CD14-positive monocyte (primary cell): ENCODE data around the gene RNF157. TPM values are rescaled to one million over a fixed set of nuclear protein-coding genes. Genes with fewer than 3 reads are reported as not detected.
"Not testable (repeated sequence)": the region's sequence is repeated elsewhere in the genome, so short reads cannot be mapped to it uniquely, and the experiment has no call there.

Source experiments
- DNase-seq, 3 donors: peaks; one replicate each; pipeline ENCODE4 v3.0.0-alpha.2; 2011 to 2022
- H2AFZ ChIP-seq: 2 replicates; pipeline ENCODE4 v1.6.0; 2012; ENCODE audit warnings: mild to moderate bottlenecking, low read depth, low read length, inconsistent platforms; ENCODE audit not compliant: insufficient read depth, poor library complexity, severe bottlenecking
- H3K27ac ChIP-seq, 2 donors: 1 replicate in 1 of 2; 2 replicates in 1 of 2; pipeline ENCODE4 v1.5.1; 2012 to 2013; ENCODE audit warnings: low read length in 2 of 2, control low read depth in 1 of 2, inconsistent platforms in 1 of 2, low read depth in 1 of 2, mild to moderate bottlenecking in 1 of 2
- H3K27me3 ChIP-seq, 2 donors: one replicate each; pipeline versions ENCODE4 v1.6.0 to v1.6.1; 2011 to 2013; ENCODE audit warnings: low read length in 2 of 2; ENCODE audit not compliant: control insufficient read depth in 2 of 2, insufficient read depth in 2 of 2
- H3K36me3 ChIP-seq, 2 donors: replicated peaks in 1 of 2; 1 replicate in 1 of 2; 2 replicates in 1 of 2; pipeline versions ENCODE4 v1.5.1 to v1.6.1; 2012 to 2013; ENCODE audit warnings: low read length in 2 of 2, control low read depth in 1 of 2, inconsistent platforms in 1 of 2, mild to moderate bottlenecking in 1 of 2; ENCODE audit not compliant: insufficient read depth in 2 of 2, control insufficient read depth in 1 of 2
- H3K4me1 ChIP-seq, 2 donors: 1 replicate in 1 of 2; 2 replicates in 1 of 2; pipeline versions ENCODE4 v1.5.1 to v1.6.1; 2012 to 2013; ENCODE audit warnings: low read length in 2 of 2, control low read depth in 1 of 2, inconsistent platforms in 1 of 2, mild to moderate bottlenecking in 1 of 2, moderate library complexity in 1 of 2; ENCODE audit not compliant: insufficient read depth in 2 of 2, control insufficient read depth in 1 of 2
- H3K4me2 ChIP-seq: replicated peaks from 2 replicates; pipeline ENCODE3; 2012; ENCODE audit warnings: low read length, moderate library complexity, mild to moderate bottlenecking; ENCODE audit not compliant: poor library complexity, severe bottlenecking; ENCODE audit errors: extremely low read depth
- H3K4me3 ChIP-seq, 3 experiments: fragments of 200-600 bp in 1 of 3; sonication (generic) in 1 of 3; replicated peaks in 1 of 3; 1 replicate in 2 of 3; 2 replicates in 1 of 3; pipeline ENCODE4 v1.5.1; 2011 to 2013; ENCODE audit warnings: low read length in 3 of 3, mild to moderate bottlenecking in 3 of 3, control low read depth in 2 of 3, low read depth in 2 of 3, inconsistent platforms in 1 of 3, moderate library complexity in 1 of 3
- H3K79me2 ChIP-seq: 2 replicates; pipeline ENCODE4 v1.6.0; 2012; ENCODE audit warnings: mild to moderate bottlenecking, control low read depth, inconsistent platforms, low read length, moderate library complexity; ENCODE audit not compliant: insufficient read depth
- H3K9ac ChIP-seq: 2 replicates; pipeline ENCODE4 v1.6.0; 2017; ENCODE audit warnings: low read length, mild to moderate bottlenecking; ENCODE audit not compliant: insufficient read depth, poor library complexity, severe bottlenecking
- H3K9me3 ChIP-seq, 2 donors: replicated peaks in 1 of 2; 1 replicate in 1 of 2; 2 replicates in 1 of 2; pipeline versions ENCODE4 v1.5.1 to v1.6.1; 2012 to 2013; ENCODE audit warnings: low read length in 2 of 2, control low read depth in 1 of 2; ENCODE audit not compliant: control insufficient read depth in 1 of 2, insufficient read depth in 1 of 2
- H4K20me1 ChIP-seq: 2 replicates; pipeline ENCODE4 v1.6.0; 2012; ENCODE audit warnings: mild to moderate bottlenecking, low read length, control low read depth, moderate library complexity; ENCODE audit not compliant: insufficient read depth
- H3K27ac Mint-ChIP-seq, 7 donors: one replicate each; pipeline ENCODE4 v1.8.0; 2020; ENCODE audit warnings: mild to moderate bottlenecking in 7 of 7, mixed read lengths in 7 of 7, moderate library complexity in 6 of 7, inconsistent platforms in 2 of 7
- H3K27me3 Mint-ChIP-seq, 3 donors: one replicate each; pipeline ENCODE4 v1.8.0; 2021 to 2022; ENCODE audit warnings: low read depth in 3 of 3, mild to moderate bottlenecking in 3 of 3, mixed read lengths in 3 of 3, moderate library complexity in 3 of 3, inconsistent platforms in 1 of 3
- H3K36me3 Mint-ChIP-seq, 2 donors: one replicate each; pipeline ENCODE4 v1.8.0; 2020; ENCODE audit warnings: mixed read lengths in 2 of 2, inconsistent platforms in 1 of 2, mild to moderate bottlenecking in 1 of 2
- H3K4me1 Mint-ChIP-seq: one replicate; pipeline ENCODE4 v1.8.0; 2020; ENCODE audit warnings: mild to moderate bottlenecking, mixed read lengths
- H3K4me3 Mint-ChIP-seq, 2 donors: one replicate each; pipeline ENCODE4 v1.8.0; 2020; ENCODE audit warnings: mild to moderate bottlenecking in 2 of 2, mixed read lengths in 2 of 2, moderate library complexity in 1 of 2
- H3K9me3 Mint-ChIP-seq, 7 donors: one replicate each; pipeline ENCODE4 v1.8.0; 2020 to 2022; ENCODE audit warnings: mixed read lengths in 7 of 7, mild to moderate bottlenecking in 6 of 7, moderate library complexity in 6 of 7, inconsistent platforms in 2 of 7
- CTCF ChIP-seq: fragments of 200-600 bp; IDR thresholded peaks from one replicate; pipeline ENCODE4 v1.8.0; 2022; ENCODE audit warnings: antibody characterized with exemption, mild to moderate bottlenecking
- WGBS: methylation state at CpG from one replicate; pipeline ENCODE4 v1.1.5; 2013; ENCODE audit warnings: missing lambda C conversion rate; ENCODE audit not compliant: insufficient coverage; 5-methylcytosine and 5-hydroxymethylcytosine counted together
- intact Hi-C, 2 donors: fragments of 100-400 bp; cut with micrococcal nuclease; formaldehyde crosslinking; loops; one replicate each; pipeline versions ENCODE4 v1.15.0 to v1.15.1; 2023
- polyA plus RNA-seq, 3 donors: library from polyadenylated mRNA; depleted of rRNA in 1 of 3; unstranded in 2 of 3; stranded (reverse) in 1 of 3; fragments of 300-500 nt in 2 of 3; fragments of >200 nt in 1 of 3; fragmentation: Illumina TruSeq in 2 of 3; gene quantifications; 1 replicate in 2 of 3; 2 replicates in 1 of 3; pipeline ENCODE4 v1.2.3, GENCODE V29; 2012 to 2021

RNF157 gene
- polyA plus RNA-seq, 3 donors, result 0.03 TPM; not detected in 2

- no peak overlapping the region for H3K4me2 ChIP-seq
- H3K4me3 Mint-ChIP-seq, result no peak overlapping the region
- 90% methylated on average over 4 of the region's 5 CpGs for WGBS
Measured at GRCh38 chr17:76260669-76261068, 20.4 kb upstream of the RNF157 start.

GRCh38 chr17:76260220-76260619 lies 19.9 kb upstream of the RNF157 start:
- intact Hi-C loops, result loop anchor here in 1 of 2 donors (10.0 kb wide), 2 partner anchors 475 to 485 kb away; partner anchors contain the start of genes MFSD11 and SRSF2
- no peak overlapping the region for H3K4me3 ChIP-seq
- H3K4me2 ChIP-seq, result no peak overlapping the region
- no peaks in the 10 kb centered on the region for H3K27me3 ChIP-seq
- Mint-ChIP-seq H3K9me3 (peaks cover 0 to 3% (median 0%) of the 10 kb centered on the region in 7 donors), H3K36me3 (peaks cover 0 to 1% of the 10 kb centered on the region in 2 donors), H3K27ac (peak overlapping the region in 1 of 7 donors; percentile 54), H3K4me1 (peaks cover 55% of the 10 kb centered on the region), H3K4me3 (no peak overlapping the region), H3K27me3 (peaks cover 1 to 10% (median 2%) of the 10 kb centered on the region in 3 donors)
- no peaks in the 10 kb centered on the region for H3K9me3 ChIP-seq
- H3K9ac ChIP-seq, result no peak overlapping the region
- 100% methylated on average over 7 of the region's 7 CpGs for WGBS
- H2AFZ ChIP-seq, result no peak overlapping the region
- H3K27ac ChIP-seq, result no peak overlapping the region
- H3K4me1 ChIP-seq, result peaks cover 45 to 53% of the 10 kb centered on the region in 2 donors
- no peak for DNase-seq
- no peaks in the 10 kb centered on the region for H3K36me3 ChIP-seq
- H3K79me2 ChIP-seq, result no peaks in the 10 kb centered on the region
- H4K20me1 ChIP-seq, result no peaks in the 10 kb centered on the region
- no peak for TF ChIP-seq CTCF

More at GRCh38 chr17:76260669-76261068, 20.4 kb upstream of the RNF157 start:
- Mint-ChIP-seq H3K9me3 (peaks cover 0 to 3% (median 0%) of the 10 kb centered on the region in 7 donors), H3K36me3 (peaks cover 0 to 1% of the 10 kb centered on the region in 2 donors), H3K4me1 (peaks cover 55% of the 10 kb centered on the region), H3K27ac (no peak overlapping the region), H3K27me3 (peaks cover 1 to 10% (median 2%) of the 10 kb centered on the region in 3 donors)
- Histone ChIP-seq H4K20me1 (no peaks in the 10 kb centered on the region), H3K79me2 (peaks cover 4% of the 10 kb centered on the region), H3K9me3 (no peaks in the 10 kb centered on the region), H3K27me3 (no peaks in the 10 kb centered on the region), H3K4me1 (peaks cover 45 to 53% of the 10 kb centered on the region in 2 donors), H3K27ac (no peak overlapping the region), H3K4me3 (no peak overlapping the region), H3K36me3 (no peaks in the 10 kb centered on the region), H3K9ac (no peak overlapping the region), H2AFZ (no peak overlapping the region)
- DNase-seq, result peak in 1 of 3 donors; percentile 15
- intact Hi-C loops, result loop anchor here in 1 of 2 donors (10.0 kb wide), 2 partner anchors 474 to 486 kb away; partner anchors contain the start of genes MFSD11 and SRSF2
- TF ChIP-seq CTCF, result no peak

GRCh38 chr17:76256430-76257050 lies 16.2 kb upstream of the RNF157 start:
- H3K27ac Mint-ChIP-seq, intact Hi-C loops, H3K9me3 ChIP-seq, H3K9me3 Mint-ChIP-seq, H3K27ac ChIP-seq, H3K4me2 ChIP-seq, H3K27me3 ChIP-seq, H3K27me3 Mint-ChIP-seq, DNase-seq, H3K9ac ChIP-seq, H3K79me2 ChIP-seq, H3K4me3 ChIP-seq, H2AFZ ChIP-seq, H4K20me1 ChIP-seq, H3K36me3 Mint-ChIP-seq, H3K36me3 ChIP-seq: not testable (repeated sequence)
- Mint-ChIP-seq H3K4me3 (peak overlapping the region in 1 of 2 donors; percentile 26), H3K4me1 (peaks cover 46% of the 10 kb centered on the region)
- WGBS, result 67% methylated on average over 15 of the region's 19 CpGs
- H3K4me1 ChIP-seq, result peaks cover 38 to 47% of the 10 kb centered on the region in 2 donors
